Parathyroid adenoma (tissue), 2 donors: ENCODE data around the gene C18orf54.

Source experiments
- H2AFZ ChIP-seq: fragments of 300-600 bp; sonication (generic); one replicate; pipeline ENCODE4 v1.7.0; 2017; ENCODE audit warnings: antibody characterized with exemption, mild to moderate bottlenecking
- H3K27ac ChIP-seq: fragments of 300-600 bp; sonication (generic); one replicate; pipeline ENCODE4 v1.7.0; 2017
- H3K27me3 ChIP-seq: fragments of 300-600 bp; sonication (generic); one replicate; pipeline ENCODE4 v1.7.0; 2017; ENCODE audit warnings: low read length; ENCODE audit not compliant: control insufficient read depth, insufficient read depth
- H3K36me3 ChIP-seq: fragments of 300-600 bp; sonication (generic); one replicate; pipeline ENCODE4 v1.7.0; 2017; ENCODE audit warnings: low read length; ENCODE audit not compliant: control insufficient read depth, insufficient read depth
- H3K4me1 ChIP-seq: fragments of 300-600 bp; sonication (generic); one replicate; pipeline ENCODE4 v1.7.0; 2017; ENCODE audit warnings: control low read depth
- H3K4me2 ChIP-seq: fragments of 300-600 bp; sonication (generic); one replicate; pipeline ENCODE4 v1.7.0; 2017; ENCODE audit warnings: low read length
- H3K4me3 ChIP-seq: fragments of 300-600 bp; sonication (generic); one replicate; pipeline ENCODE4 v1.7.0; 2017; ENCODE audit warnings: low read depth, low read length
- H3K79me2 ChIP-seq: fragments of 300-600 bp; sonication (generic); one replicate; pipeline ENCODE4 v1.7.0; 2017; ENCODE audit warnings: control low read depth
- H3K9ac ChIP-seq: fragments of 300-600 bp; sonication (generic); one replicate; pipeline ENCODE4 v1.7.0; 2017; ENCODE audit warnings: mild to moderate bottlenecking
- H3K9me3 ChIP-seq: fragments of 300-600 bp; sonication (generic); one replicate; pipeline ENCODE4 v1.7.0; 2017; ENCODE audit warnings: low read length; ENCODE audit not compliant: control insufficient read depth
- TF ChIP-seq, protein P1 (sequence below): fragments of 300-600 bp; sonication (generic); IDR thresholded peaks from one replicate; pipeline ENCODE4 v1.7.0; 2017; ENCODE audit warnings: antibody characterized with exemption, mild to moderate bottlenecking
- donor health status: primary hyperparathyroidism.

C18orf54 gene

DNA sequence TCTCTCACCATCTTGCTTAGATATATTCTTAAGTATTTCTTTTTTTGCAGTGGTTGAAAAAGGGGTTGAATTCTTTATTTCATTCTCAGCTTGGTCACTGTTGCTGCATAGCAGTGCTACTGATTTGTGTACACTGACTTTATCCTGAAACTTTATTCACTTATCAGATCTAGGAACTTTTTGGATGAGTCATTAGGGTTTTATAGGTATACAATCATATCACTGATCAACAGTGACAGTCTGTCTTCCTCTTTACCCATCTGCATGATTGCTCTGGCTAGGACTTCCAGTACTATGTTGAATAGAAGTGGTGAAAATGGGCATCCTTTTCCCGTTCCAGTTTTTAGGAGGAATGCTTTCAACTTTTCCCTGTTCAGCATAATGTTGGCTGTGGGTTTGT, 6.5 kb upstream of the C18orf54 start:
- peaks cover 2% of the 10 kb centered on the region for H3K9me3 ChIP-seq
- H3K27ac ChIP-seq: no peak overlapping the region
- H3K4me2 ChIP-seq: no peak overlapping the region
- no peaks in the 10 kb centered on the region for H3K27me3 ChIP-seq
- TF ChIP-seq, protein P1, sequence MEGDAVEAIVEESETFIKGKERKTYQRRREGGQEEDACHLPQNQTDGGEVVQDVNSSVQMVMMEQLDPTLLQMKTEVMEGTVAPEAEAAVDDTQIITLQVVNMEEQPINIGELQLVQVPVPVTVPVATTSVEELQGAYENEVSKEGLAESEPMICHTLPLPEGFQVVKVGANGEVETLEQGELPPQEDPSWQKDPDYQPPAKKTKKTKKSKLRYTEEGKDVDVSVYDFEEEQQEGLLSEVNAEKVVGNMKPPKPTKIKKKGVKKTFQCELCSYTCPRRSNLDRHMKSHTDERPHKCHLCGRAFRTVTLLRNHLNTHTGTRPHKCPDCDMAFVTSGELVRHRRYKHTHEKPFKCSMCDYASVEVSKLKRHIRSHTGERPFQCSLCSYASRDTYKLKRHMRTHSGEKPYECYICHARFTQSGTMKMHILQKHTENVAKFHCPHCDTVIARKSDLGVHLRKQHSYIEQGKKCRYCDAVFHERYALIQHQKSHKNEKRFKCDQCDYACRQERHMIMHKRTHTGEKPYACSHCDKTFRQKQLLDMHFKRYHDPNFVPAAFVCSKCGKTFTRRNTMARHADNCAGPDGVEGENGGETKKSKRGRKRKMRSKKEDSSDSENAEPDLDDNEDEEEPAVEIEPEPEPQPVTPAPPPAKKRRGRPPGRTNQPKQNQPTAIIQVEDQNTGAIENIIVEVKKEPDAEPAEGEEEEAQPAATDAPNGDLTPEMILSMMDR: no peak
- no peaks in the 10 kb centered on the region for H3K4me1 ChIP-seq
- no peak overlapping the region for H3K9ac ChIP-seq
- no peak overlapping the region for H2AFZ ChIP-seq
- H3K36me3 ChIP-seq: no peaks in the 10 kb centered on the region
- no peak overlapping the region for H3K4me3 ChIP-seq
- no peaks in the 10 kb centered on the region for H3K79me2 ChIP-seq

DNA sequence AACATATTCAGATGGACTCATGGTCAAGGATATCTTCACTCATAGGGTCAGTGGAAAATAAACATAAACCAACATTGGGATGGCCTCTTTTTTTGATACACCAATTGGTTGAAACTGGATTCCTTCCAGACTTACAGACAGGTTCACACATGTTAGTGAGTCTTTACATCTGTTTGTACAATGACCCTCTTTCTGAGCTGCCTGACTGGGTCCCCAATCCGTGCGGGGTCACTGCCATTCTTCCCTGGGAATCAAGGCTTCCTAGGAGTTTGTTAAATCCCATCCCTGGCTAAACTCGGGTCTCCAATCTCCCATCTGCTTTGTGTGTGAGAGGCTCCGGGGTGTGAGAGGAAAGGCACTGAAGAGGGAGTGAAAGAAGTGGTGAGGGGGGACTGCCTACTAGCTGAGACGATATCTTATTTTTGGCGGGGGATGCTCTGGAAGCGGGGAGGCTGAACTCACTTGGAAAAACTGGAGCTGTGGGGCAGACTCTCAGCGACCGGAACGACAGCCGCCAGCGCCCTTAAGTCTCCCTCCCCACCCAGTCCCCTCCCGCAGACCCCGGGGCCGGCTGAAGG, 535 bp upstream of the C18orf54 start:
- H3K36me3 ChIP-seq: no peaks in the 10 kb centered on the region
- peaks cover 2% of the 10 kb centered on the region for H3K9me3 ChIP-seq
- peak overlapping the region; percentile 97 for H3K4me2 ChIP-seq
- peak overlapping the region; percentile 69 for H3K4me3 ChIP-seq
- H3K4me1 ChIP-seq: peaks cover 4% of the 10 kb centered on the region
- H3K27ac ChIP-seq: no peak overlapping the region
- H2AFZ ChIP-seq: peak overlapping the region; percentile 94
- H3K79me2 ChIP-seq: no peaks in the 10 kb centered on the region
- H3K27me3 ChIP-seq: no peaks in the 10 kb centered on the region
- TF ChIP-seq, protein P1: no peak
- H3K9ac ChIP-seq: no peak overlapping the region

DNA sequence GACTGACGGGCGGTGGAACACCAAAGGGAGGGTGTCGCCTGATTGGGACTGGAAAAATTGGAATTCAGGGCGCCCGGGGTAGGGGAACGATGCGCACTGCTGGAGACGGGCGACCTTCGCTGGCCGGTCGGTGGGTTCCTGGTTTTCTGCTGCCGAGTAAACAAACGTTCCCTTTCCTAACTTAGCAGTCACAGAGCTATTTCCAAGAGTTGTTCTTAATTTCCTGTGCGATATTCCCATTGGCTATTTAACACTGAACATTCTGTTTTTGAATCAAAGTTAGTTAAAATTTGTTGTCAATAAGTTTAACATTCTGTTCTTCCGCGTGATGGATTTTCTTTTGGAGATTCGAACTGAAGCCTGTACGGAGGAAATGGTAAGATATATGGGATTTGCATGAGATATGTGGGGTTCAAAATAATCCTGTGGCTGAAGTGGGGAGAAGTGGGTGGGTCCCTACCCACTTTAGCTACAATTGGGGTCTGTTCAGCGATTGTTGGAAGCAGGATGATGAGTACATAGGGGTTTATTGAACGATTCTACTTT, 862 bp downstream of the C18orf54 start:
- Histone ChIP-seq H3K4me3 (peak overlapping the region; percentile 69), H3K4me2 (peak overlapping the region; percentile 97), H3K27me3 (no peaks in the 10 kb centered on the region), H2AFZ (peak overlapping the region; percentile 94), H3K36me3 (no peaks in the 10 kb centered on the region), H3K9me3 (no peaks in the 10 kb centered on the region), H3K9ac (no peak overlapping the region), H3K27ac (no peak overlapping the region), H3K79me2 (no peaks in the 10 kb centered on the region), H3K4me1 (peaks cover 4% of the 10 kb centered on the region)
- TF ChIP-seq, protein P1: no peak

DNA sequence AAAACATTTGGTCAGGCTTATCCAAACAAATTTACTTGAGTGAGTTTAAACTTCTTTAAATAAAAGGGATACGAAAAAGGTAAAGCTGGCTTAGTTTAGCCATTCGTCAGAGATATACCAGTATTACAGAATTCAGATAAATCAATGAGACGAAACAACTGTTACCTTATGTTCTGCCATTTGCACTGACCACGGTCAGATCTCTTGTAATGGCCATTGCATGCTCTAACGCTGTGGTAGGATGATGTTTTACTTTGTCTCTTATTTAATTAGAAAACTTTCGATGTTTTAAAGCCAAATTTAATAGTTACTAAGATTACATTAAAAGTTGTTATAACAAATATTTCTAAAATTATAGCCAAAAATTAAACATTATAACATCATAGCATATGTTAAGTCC, 1.5 kb downstream of the C18orf54 start:
- no peaks in the 10 kb centered on the region for H3K9me3 ChIP-seq
- H3K9ac ChIP-seq: no peak overlapping the region
- H3K27me3 ChIP-seq: no peaks in the 10 kb centered on the region
- H3K4me2 ChIP-seq: no peak overlapping the region
- H3K79me2 ChIP-seq: no peaks in the 10 kb centered on the region
- peaks cover 4% of the 10 kb centered on the region for H3K4me1 ChIP-seq
- no peaks in the 10 kb centered on the region for H3K36me3 ChIP-seq
- TF ChIP-seq, protein P1: no peak
- H3K27ac ChIP-seq: no peak overlapping the region
- H3K4me3 ChIP-seq: no peak overlapping the region
- peak overlapping the region; percentile 94 for H2AFZ ChIP-seq

DNA sequence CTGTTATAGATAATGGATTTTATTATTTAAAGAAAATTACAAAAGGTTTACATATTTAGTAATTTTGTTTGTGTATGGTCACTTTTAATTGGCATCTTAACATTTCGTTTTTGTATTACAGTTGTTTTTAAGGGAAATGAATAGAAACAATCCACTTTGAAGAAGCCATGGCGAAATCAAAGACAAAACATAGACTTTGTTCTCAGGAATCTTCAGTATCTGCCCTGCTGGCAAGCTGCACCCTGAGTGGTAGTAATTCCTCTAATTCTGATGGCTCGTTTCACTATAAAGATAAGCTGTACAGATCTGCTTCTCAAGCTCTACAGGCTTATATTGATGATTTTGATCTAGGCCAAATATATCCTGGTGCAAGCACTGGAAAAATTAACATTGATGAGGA, 2.7 kb downstream of the C18orf54 start:
- Histone ChIP-seq H3K4me1 (peaks cover 4% of the 10 kb centered on the region), H3K36me3 (no peaks in the 10 kb centered on the region), H3K27me3 (no peaks in the 10 kb centered on the region), H3K9ac (no peak overlapping the region), H3K4me3 (no peak overlapping the region), H2AFZ (no peak overlapping the region), H3K9me3 (no peaks in the 10 kb centered on the region), H3K79me2 (no peaks in the 10 kb centered on the region), H3K27ac (no peak overlapping the region), H3K4me2 (no peak overlapping the region)
- TF ChIP-seq, protein P1: no peak
